K562 (cell line): Measurements from ENCODE around the gene FBLN2. TPM values are rescaled to one million over a fixed set of nuclear protein-coding genes. Genes with fewer than 3 reads are reported as not detected.
A peak's percentile ranks its signal among the peaks of the same experiment; 100 is the strongest.

Experiments used
- ATAC-seq: fragments of 200-7000 bp; cut with Tn5 transposase; 3 replicates; pipeline ENCODE4 v1.9.1; 2020; ENCODE audit warnings: moderate library complexity
- BruUV-seq: library from RNA; stranded (reverse); fragments of 400-500 nt; replicated peaks from 2 replicates; lab custom pipeline; 2021; lab: Mats Ljungman, UMichigan
- CTCF ChIA-PET: fragments of 300-600 bp; formaldehyde crosslinking; extraction: SDS; loops from one replicate; lab custom pipeline; 2021; ENCODE audit warnings: low intra/inter-chr PET ratio; lab: Yijun Ruan, JAX
- POLR2A ChIA-PET: fragments of 300-600, 350-650 bp; sonication (Branson Sonifier 250); formaldehyde crosslinking; extraction: SDS; loops from one replicate; lab custom pipeline; 2021; ENCODE audit warnings: antibody characterized with exemption, inconsistent platforms; lab: Yijun Ruan, JAX
- DNase-seq, 4 experiments: peaks; one replicate each; pipeline versions ENCODE4 v3.0.0 to v3.0.0-alpha.2; 2011 to 2018; ENCODE audit warnings: low spot score in 3 of 4, mixed read lengths in 3 of 4; ENCODE audit errors: extremely low read depth in 1 of 4
- FAIRE-seq: peaks from 2 replicates; lab custom pipeline; 2011; peaks lifted over from hg19 to GRCh38; lab: Jason Lieb, UNC
- H2AFZ ChIP-seq: 2 replicates; pipeline ENCODE4 v1.6.0; 2011; ENCODE audit warnings: low read depth, low read length, control low read depth, inconsistent platforms
- H3K27ac ChIP-seq: fragments of 200-600 bp; 3 replicates; pipeline ENCODE4 v1.8.0; 2011; ENCODE audit warnings: low read depth, mild to moderate bottlenecking, control low read depth, inconsistent platforms, low read length, moderate library complexity, mixed read lengths; ENCODE audit errors: extremely low read depth
- H3K27me3 ChIP-seq, 2 experiments: fragments of 300-600 bp in 1 of 2; 2 replicates in 1 of 2; 3 replicates in 1 of 2; pipeline versions ENCODE4 v1.6.0 to v1.8.0; 2011; ENCODE audit warnings: inconsistent platforms in 2 of 2, low read length in 2 of 2, mild to moderate bottlenecking in 1 of 2, mixed read lengths in 1 of 2, moderate library complexity in 1 of 2; ENCODE audit not compliant: control insufficient read depth in 2 of 2, insufficient read depth in 2 of 2
- H3K36me3 ChIP-seq: fragments of 300-600 bp; 3 replicates; pipeline ENCODE4 v1.8.0; 2011; ENCODE audit warnings: mild to moderate bottlenecking, low read length, inconsistent platforms; ENCODE audit not compliant: control insufficient read depth, insufficient read depth
- H3K4me1 ChIP-seq, 2 experiments: fragments of 200-600 bp in 1 of 2; replicated peaks in 1 of 2; 2 replicates in 1 of 2; 3 replicates in 1 of 2; pipeline versions ENCODE4 v1.5.1 to v1.8.0; 2011; ENCODE audit warnings: inconsistent platforms in 2 of 2, low read length in 2 of 2, mild to moderate bottlenecking in 1 of 2, mixed read lengths in 1 of 2, moderate library complexity in 1 of 2; ENCODE audit not compliant: control insufficient read depth in 2 of 2, insufficient read depth in 2 of 2
- H3K4me2 ChIP-seq: 2 replicates; pipeline ENCODE4 v1.6.1; 2011; ENCODE audit warnings: low read length, control low read depth, inconsistent platforms, mixed read lengths; ENCODE audit not compliant: insufficient read depth
- H3K4me3 ChIP-seq: fragments of 200-600 bp; sonication (generic), shearing (Covaris generic); 2 replicates; pipeline ENCODE4 v1.5.1; 2016; ENCODE audit warnings: control low read depth, inconsistent platforms
- H3K79me2 ChIP-seq: fragments of 200-600 bp; 3 replicates; pipeline ENCODE4 v1.8.0; 2011; ENCODE audit warnings: low read length, inconsistent platforms; ENCODE audit not compliant: control insufficient read depth, insufficient read depth
- H3K9ac ChIP-seq, 2 experiments: 2 replicates each; pipeline versions ENCODE4 v1.6.0 to v1.6.1; 2011; ENCODE audit warnings: low read depth in 2 of 2, low read length in 2 of 2, control low read depth in 1 of 2, inconsistent platforms in 1 of 2, mild to moderate bottlenecking in 1 of 2, mixed read lengths in 1 of 2; ENCODE audit not compliant: insufficient read depth in 1 of 2
- H3K9me1 ChIP-seq: one replicate; pipeline ENCODE4 v1.6.0; 2011; ENCODE audit warnings: inconsistent platforms, mild to moderate bottlenecking, low read length, moderate library complexity; ENCODE audit not compliant: control insufficient read depth, insufficient read depth
- H3K9me3 ChIP-seq: replicated peaks from 2 replicates; pipeline ENCODE4 v1.5.1; 2011; ENCODE audit warnings: low read depth, low read length, inconsistent platforms; ENCODE audit not compliant: control insufficient read depth, insufficient read depth
- H4K20me1 ChIP-seq: replicated peaks from 2 replicates; pipeline ENCODE4 v1.6.1; 2011; ENCODE audit warnings: low read length, inconsistent platforms, mixed read lengths; ENCODE audit not compliant: control insufficient read depth, insufficient read depth
- E2F5 ChIP-seq: sonication (generic); formaldehyde crosslinking; IDR thresholded peaks from 2 replicates; pipeline ENCODE4 v1.8.0; 2022; ENCODE audit warnings: mild to moderate bottlenecking, missing genetic modification reagents
- IRF1 ChIP-seq: sonication (generic); formaldehyde crosslinking; IDR thresholded peaks from 2 replicates; pipeline ENCODE4 v1.8.0; 2022; ENCODE audit warnings: missing genetic modification reagents, mild to moderate bottlenecking, borderline replicate concordance
- ZNF282 ChIP-seq: sonication (generic); formaldehyde crosslinking; IDR thresholded peaks from 2 replicates; pipeline ENCODE4 v1.8.1; 2023; ENCODE audit warnings: missing genetic modification reagents
- WGBS: fragments of 100-300 bp; shearing (Covaris generic); methylation state at CpG from one replicate; pipeline ENCODE4 v1.1.6; 2016; ENCODE audit warnings: low coverage, mixed read lengths; ENCODE audit not compliant: insufficient coverage; ENCODE audit errors: missing lambda C conversion rate; 5-methylcytosine and 5-hydroxymethylcytosine counted together
- in situ Hi-C: fragments of 300-500 bp; cut with MboI; formaldehyde crosslinking; loops from 4 replicates; pipeline ENCODE4 v1.15.0; 2018; ENCODE audit warnings: inconsistent platforms, mixed read lengths
- intact Hi-C: fragments of 100-400 bp; cut with micrococcal nuclease; formaldehyde crosslinking; loops from 2 replicates; pipeline ENCODE4 v1.14.2; 2022
- polyA plus RNA-seq, 8 experiments: library from polyadenylated mRNA; depleted of rRNA in 4 of 8; stranded (reverse) in 5 of 8; unstranded in 3 of 8; fragments of >200 nt; fragmentation: Nextera tagmentation in 2 of 8; fragmentation: Illumina TruSeq in 1 of 8; extraction: Ambion mirVana in 2 of 8; extraction: Trizol in 1 of 8; gene quantifications; 2 replicates each; pipeline versions ENCODE4 v1.2.1 to v1.2.3, GENCODE V29; 2011 to 2014; ENCODE audit warnings: inconsistent platforms in 1 of 8, missing spikeins in 1 of 8
- total RNA-seq, 7 experiments: library from RNA; depleted of rRNA in 6 of 7; stranded (reverse); fragments of >200 nt in 6 of 7; fragmentation: Illumina TruSeq in 2 of 7; extraction: Trizol in 2 of 7; gene quantifications; 2 replicates each; pipeline versions ENCODE4 v1.2.1 to v1.2.3, GENCODE V29; 2011 to 2021; ENCODE audit warnings: low replicate concordance in 1 of 7

The FBLN2 gene
- total and polyA plus RNA-seq, 9 of the 15 experiments (the other 6 are each of a cell fraction or from before 2014, with no cell fraction given), result 0.03 to 0.10 (median 0.04) TPM; not detected in 6

GRCh38 chr3:13620281-13620680 is 71.4 kb downstream of the FBLN2 start:
- H3K4me3 ChIP-seq, result no peak overlapping the region
- no peaks in the 10 kb centered on the region for H3K79me2 ChIP-seq
- H4K20me1 ChIP-seq, result peaks cover 11% of the 10 kb centered on the region; the same call in 1 of the 2 replicates
- in situ Hi-C loops (no loop called here), intact Hi-C loops (no loop called here)
- no peak for ATAC-seq
- peaks cover 7% of the 10 kb centered on the region for H3K9me1 ChIP-seq
- FAIRE-seq, result no peak
- TF ChIP-seq E2F5 (CRISPR knock-in tag) (no peak), ZNF282 (CRISPR knock-in tag) (0 out of 2 replicates have a peak, but pooled peaks have one; percentile 4), IRF1 (CRISPR knock-in tag) (no peak)
- no peak overlapping the region for H2AFZ ChIP-seq
- CTCF ChIA-PET, result no interaction called here
- POLR2A ChIA-PET, result no interaction called here
- no peaks in the 10 kb centered on the region for H3K9me3 ChIP-seq
- H3K36me3 ChIP-seq, result no peaks in the 10 kb centered on the region
- peaks cover 38 to 73% of the 10 kb centered on the region in 2 experiments for H3K27me3 ChIP-seq
- no peak for DNase-seq
- 0% methylated on average over 3 of the region's 4 CpGs for WGBS
- H3K9ac ChIP-seq, result no peak overlapping the region
- BruUV-seq, result no TSS peak
- peaks cover 0 to 10% of the 10 kb centered on the region in 2 experiments; a peak in 1 of 5 replicates for H3K4me1 ChIP-seq
- no peak overlapping the region for H3K27ac ChIP-seq
- no peak overlapping the region for H3K4me2 ChIP-seq
